ENCODE data around the gene ZFPM1. TPM values are rescaled to one million over a fixed set of nuclear protein-coding genes. Genes with fewer than 3 reads are reported as not detected.

ZFPM1 gene
- total and polyA plus RNA-seq, 2 experiments from 2014 or later, result 0.53 to 2.2 TPM

GRCh38 chr16:88405216-88406060 is 47.6 kb upstream of the ZFPM1 start (continued):
- TF ChIP-seq ZNF462 (CRISPR knock-in tag; IDR thresholded peaks at IDR 0.05) (no peak), REST (IDR thresholded peaks at IDR 0.05; ENCODE audit: unreplicated experiment) (no peak), JUNB (IDR thresholded peaks at IDR 0.05; ENCODE audit: unreplicated experiment) (no peak), ZNF114 (CRISPR knock-in tag; IDR thresholded peaks at IDR 0.05) (no peak), EZH2 (IDR thresholded peaks at IDR 0.05; ENCODE audit: low read depth, unreplicated experiment) (no peak), EZH2phosphoT487 (IDR thresholded peaks at IDR 0.05; ENCODE audit: unreplicated experiment) (no peak)

Measured in GM23338 (cell line).